Body of pancreas (tissue), 4 donors: ENCODE measurements around the gene BRIP1. TPM values are rescaled to one million over a fixed set of nuclear protein-coding genes. Genes with fewer than 3 reads are reported as not detected.

Experiments used
- ATAC-seq: fragments of 150-250 bp; one replicate; pipeline ENCODE4 v1.9.1; 2016
- DNase-seq, 4 donors: peaks; one replicate each; pipeline ENCODE4 v3.0.0-alpha.2; 2019
- H3K27ac ChIP-seq, 4 donors: fragments of 200-600 bp; sonication (generic); 1 replicate in 3 of 4; 2 replicates in 1 of 4; pipeline versions ENCODE4 v1.5.1 to v1.6.1; 2016 to 2019; ENCODE audit warnings: mild to moderate bottlenecking in 1 of 4, mixed read lengths in 1 of 4, moderate library complexity in 1 of 4
- H3K27me3 ChIP-seq, 2 donors: fragments of 200-600 bp; sonication (generic); one replicate each; pipeline ENCODE4 v1.6.0; 2016; ENCODE audit warnings: mild to moderate bottlenecking in 1 of 2
- H3K36me3 ChIP-seq, 2 donors: fragments of 200-600 bp; sonication (generic); replicated peaks in 1 of 2; 2 replicates each; pipeline ENCODE4 v1.5.1; 2016; ENCODE audit warnings: low read depth in 2 of 2; ENCODE audit not compliant: insufficient read depth in 1 of 2
- H3K4me1 ChIP-seq: fragments of 200-600 bp; sonication (generic); one replicate; pipeline ENCODE4 v1.6.0; 2016
- H3K4me3 ChIP-seq, 2 donors: fragments of 200-600 bp; sonication (generic); 1 replicate in 1 of 2; 2 replicates in 1 of 2; pipeline ENCODE4 v1.5.1; 2016 to 2019
- H3K9me3 ChIP-seq, 3 donors: fragments of 200-600 bp; sonication (generic); 1 replicate in 2 of 3; 2 replicates in 1 of 3; pipeline ENCODE4 v1.5.1; 2016
- CTCF ChIP-seq, 7 experiments: fragments of 450-650 bp in 4 of 7; fragments of 200-600 bp in 3 of 7; sonication (generic) in 3 of 7; IDR thresholded peaks; one replicate each; pipeline ENCODE4 v1.5.1; 2016 to 2019; ENCODE audit warnings: antibody characterized with exemption in 7 of 7
- POLR2A ChIP-seq, 3 donors: fragments of 450-650 bp; IDR thresholded peaks; one replicate each; pipeline ENCODE4 v1.6.1; 2016; ENCODE audit warnings: antibody characterized with exemption in 3 of 3, mild to moderate bottlenecking in 2 of 3
- WGBS, 2 donors: methylation state at CpG; one replicate each; pipeline ENCODE4 v1.1.5; 2017; 5-methylcytosine and 5-hydroxymethylcytosine counted together
- intact Hi-C: fragments of 100-400 bp; cut with DNase I; formaldehyde crosslinking; loops from one replicate; pipeline ENCODE4 v1.15.1; 2023
- total RNA-seq, 2 donors: library from RNA; depleted of rRNA; stranded (reverse); fragments of >200 nt; gene quantifications; one replicate each; pipeline ENCODE4 v1.1.0, GENCODE V29; 2016

Gene BRIP1
- total RNA-seq, 2 donors from 2014 or later: under 0.01 to 0.33 TPM

- intact Hi-C loops: no loop called here
- DNase-seq (no peak), ATAC-seq (no peak)
- Histone ChIP-seq H3K36me3 (no peaks in the 10 kb centered on the region), H3K27ac (no peak overlapping the region), H3K4me1 (no peaks in the 10 kb centered on the region), H3K4me3 (no peak overlapping the region), H3K9me3 (no peaks in the 10 kb centered on the region), H3K27me3 (no peaks in the 10 kb centered on the region)
- TF ChIP-seq POLR2A (IDR thresholded peaks at IDR 0.05): no peak
- TF ChIP-seq CTCF (IDR thresholded peaks at IDR 0.05): no peak
- WGBS, 2 donors: 95 to 99% methylated on average over 3 of the region's 3 CpGs
These were observed 113.4 kb downstream of the BRIP1 start for GRCh38 chr17:61749823-61750404.

- Histone ChIP-seq H3K36me3 (no peaks in the 10 kb centered on the region), H3K27ac (no peak overlapping the region), H3K4me3 (no peak overlapping the region), H3K4me1 (no peaks in the 10 kb centered on the region), H3K9me3 (no peaks in the 10 kb centered on the region), H3K27me3 (no peaks in the 10 kb centered on the region)
- no peak for DNase-seq
- no peak for ATAC-seq
- WGBS, 2 donors: 90 to 96% methylated on average over 3 of the region's 3 CpGs
- no peak for TF ChIP-seq CTCF (IDR thresholded peaks at IDR 0.05)
- no peak for TF ChIP-seq POLR2A (IDR thresholded peaks at IDR 0.05)
- intact Hi-C loops: no loop called here
These were observed 116.9 kb downstream of the BRIP1 start for GRCh38 chr17:61746248-61746985.

GRCh38 chr17:61744804-61745203 lies 118.5 kb downstream of the BRIP1 start:
- Histone ChIP-seq H3K36me3 (no peaks in the 10 kb centered on the region), H3K4me1 (no peaks in the 10 kb centered on the region), H3K27me3 (no peaks in the 10 kb centered on the region), H3K9me3 (no peaks in the 10 kb centered on the region), H3K27ac (no peak overlapping the region), H3K4me3 (no peak overlapping the region)
- DNase-seq: no peak
- intact Hi-C loops: no loop called here
- ATAC-seq: no peak
- TF ChIP-seq CTCF (IDR thresholded peaks at IDR 0.05): no peak
- no peak for TF ChIP-seq POLR2A (IDR thresholded peaks at IDR 0.05)

- no peak for DNase-seq
- WGBS, 2 donors: 88 to 95% methylated on average over 3 of the region's 3 CpGs
- intact Hi-C loops: no loop called here
- TF ChIP-seq CTCF (IDR thresholded peaks at IDR 0.05) (no peak), POLR2A (IDR thresholded peaks at IDR 0.05) (no peak)
- Histone ChIP-seq H3K4me1 (no peaks in the 10 kb centered on the region), H3K4me3 (no peak overlapping the region), H3K27me3 (no peaks in the 10 kb centered on the region), H3K27ac (no peak overlapping the region), H3K36me3 (no peaks in the 10 kb centered on the region), H3K9me3 (no peaks in the 10 kb centered on the region)
- ATAC-seq: no peak
These were observed 119.1 kb downstream of the BRIP1 start for GRCh38 chr17:61744252-61744651.

- no peak overlapping the region for H3K27ac ChIP-seq
- no peak overlapping the region for H3K4me3 ChIP-seq
- no peaks in the 10 kb centered on the region for H3K4me1 ChIP-seq
- no peaks in the 10 kb centered on the region for H3K36me3 ChIP-seq
- no peak for TF ChIP-seq POLR2A (IDR thresholded peaks at IDR 0.05)
- TF ChIP-seq CTCF (IDR thresholded peaks at IDR 0.05): no peak
- H3K9me3 ChIP-seq: no peaks in the 10 kb centered on the region
- 93 to 95% methylated on average over 6 of the region's 6 CpGs for WGBS, 2 donors
- DNase-seq (no peak), ATAC-seq (no peak)
- no peaks in the 10 kb centered on the region for H3K27me3 ChIP-seq
- intact Hi-C loops: no loop called here
These were observed 119.6 kb downstream of the BRIP1 start for GRCh38 chr17:61743766-61744165.
